OCI-M2 (cell line): Measurements from ENCODE around the gene NUMB.

Source experiments
- DNase-seq: peaks from one replicate; lab custom pipeline; 2025; ENCODE audit not compliant: unreplicated experiment; lab: John Stamatoyannopoulos, UW

NUMB gene

GRCh38 chr14:73465823-73466532 lies 7.6 kb upstream of the NUMB start:
- DNase-seq, result no peak

DNA sequence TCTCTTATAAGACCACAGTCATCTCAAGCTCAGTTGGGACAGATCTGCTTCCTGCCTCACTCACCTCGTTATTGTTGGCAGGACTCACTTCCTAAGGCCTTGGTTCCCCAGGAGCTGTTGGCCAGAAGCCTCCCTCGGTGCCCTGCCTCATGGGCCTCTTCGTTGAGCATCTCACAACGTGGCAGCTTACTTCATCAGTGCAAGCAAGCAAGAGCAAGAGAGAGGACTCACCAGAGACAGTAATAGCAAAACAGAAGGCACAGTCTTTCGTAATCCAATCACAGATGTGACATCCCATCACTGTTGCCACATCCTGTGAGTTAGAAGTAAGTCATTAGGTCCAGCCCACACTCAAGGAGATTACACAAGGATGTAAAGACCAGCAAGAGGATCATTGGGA lies 5.1 kb upstream of the NUMB start:
- no peak for DNase-seq

DNA sequence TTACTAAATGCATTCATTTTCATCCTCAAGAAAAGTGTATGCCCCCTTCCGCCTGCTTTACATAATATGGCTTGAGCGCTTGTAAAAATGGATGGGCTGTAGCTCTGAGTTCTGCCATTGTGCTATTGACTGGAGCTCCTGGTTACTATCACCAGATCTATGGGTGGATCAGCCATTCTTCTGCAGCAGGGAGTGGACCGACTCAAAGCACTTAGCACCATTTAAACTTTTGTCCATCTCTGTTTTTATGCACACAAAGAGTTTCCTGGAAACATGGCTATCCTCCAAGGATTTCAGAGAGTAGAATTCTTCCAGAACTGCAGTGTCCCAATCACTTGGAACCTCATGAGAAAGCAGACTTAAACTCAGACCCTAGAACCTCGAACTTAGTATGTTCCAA lies 4.5 kb upstream of the NUMB start:
- DNase-seq, result no peak

- DNase-seq, result no peak
Measured at GRCh38 chr14:73462048-73462715, 3.8 kb upstream of the NUMB start.

- DNase-seq, result no peak
Measured at GRCh38 chr14:73461478-73462047, 3.2 kb upstream of the NUMB start.

GRCh38 chr14:73460691-73461127 lies 2.4 kb upstream of the NUMB start:
- DNase-seq, result no peak

DNA sequence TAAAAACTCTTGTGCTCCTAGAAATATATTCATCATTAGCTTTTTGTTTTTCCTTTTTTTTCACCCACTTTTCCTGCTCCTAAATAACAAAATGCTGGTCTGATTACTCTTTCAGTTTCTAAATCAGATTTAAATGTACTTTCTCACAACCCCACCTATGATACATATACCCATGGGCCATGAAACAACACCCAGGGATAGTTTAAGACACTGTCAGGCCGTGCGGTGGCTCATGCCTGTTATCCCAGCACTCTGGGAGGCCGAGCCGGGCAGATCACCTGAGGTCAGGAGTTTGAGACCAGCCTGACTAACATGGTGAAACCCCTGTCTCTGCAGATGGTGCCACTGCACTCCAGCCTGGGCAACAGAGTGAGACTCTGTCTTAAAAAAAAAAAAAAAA lies 1.6 kb upstream of the NUMB start:
- DNase-seq, result no peak

DNA sequence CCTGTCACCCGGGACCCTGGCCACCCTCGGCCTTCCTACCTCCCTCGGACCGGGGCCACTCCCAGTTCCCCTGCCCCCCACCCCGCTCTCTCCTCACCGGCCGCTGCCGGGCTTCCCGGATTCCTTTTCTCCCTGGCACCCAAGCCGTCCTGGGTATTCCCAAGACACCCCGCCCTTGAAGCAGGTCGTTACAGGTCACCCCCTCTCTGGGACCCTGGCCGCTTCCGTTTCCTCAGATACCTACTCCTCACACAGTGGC lies 493 bp downstream of the NUMB start:
- DNase-seq, result no peak

DNA sequence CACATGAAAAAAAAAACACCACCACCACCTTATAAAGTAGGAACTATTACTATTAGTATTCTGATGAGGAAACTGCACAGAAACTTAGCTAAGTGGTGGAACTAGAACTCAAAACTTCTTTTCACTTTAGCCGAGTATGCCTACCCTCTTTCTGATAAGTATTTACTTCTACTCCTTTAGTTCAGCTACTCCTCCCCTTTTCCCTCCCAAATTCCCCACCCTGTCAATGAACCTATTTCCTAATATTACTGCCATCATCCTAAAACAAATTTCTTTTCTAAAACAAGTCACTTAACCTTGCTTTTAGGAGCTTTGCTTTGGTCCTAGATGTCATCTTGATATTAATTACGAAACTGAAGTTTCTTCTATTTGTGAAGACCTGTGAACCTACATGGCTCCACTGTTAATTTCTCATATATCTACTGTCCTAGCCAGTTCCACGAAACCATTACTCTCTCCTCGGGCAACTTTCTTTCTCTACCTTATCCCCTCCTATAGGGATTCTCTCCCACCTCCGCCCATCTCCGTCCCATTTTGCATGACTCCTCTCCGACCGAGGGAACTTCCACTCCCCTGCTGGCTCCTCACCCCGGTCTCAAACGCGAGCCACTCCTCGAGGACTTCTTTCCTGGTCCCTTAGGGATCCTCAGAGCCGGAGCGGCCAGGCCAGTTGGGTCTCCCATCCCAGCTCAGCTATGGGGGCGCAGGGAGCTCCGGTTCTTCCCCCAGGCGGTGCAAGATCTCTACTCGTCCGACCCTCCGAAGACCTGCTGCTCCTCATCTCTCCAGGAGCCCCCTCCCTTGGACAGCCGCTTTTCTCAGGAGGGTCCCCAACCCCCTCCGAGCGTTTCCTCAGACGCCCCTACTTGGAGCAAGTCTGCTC lies 1.1 kb downstream of the NUMB start:
- DNase-seq, result no peak

GRCh38 chr14:73455294-73455693 lies 3.1 kb downstream of the NUMB start:
- no peak for DNase-seq

DNA sequence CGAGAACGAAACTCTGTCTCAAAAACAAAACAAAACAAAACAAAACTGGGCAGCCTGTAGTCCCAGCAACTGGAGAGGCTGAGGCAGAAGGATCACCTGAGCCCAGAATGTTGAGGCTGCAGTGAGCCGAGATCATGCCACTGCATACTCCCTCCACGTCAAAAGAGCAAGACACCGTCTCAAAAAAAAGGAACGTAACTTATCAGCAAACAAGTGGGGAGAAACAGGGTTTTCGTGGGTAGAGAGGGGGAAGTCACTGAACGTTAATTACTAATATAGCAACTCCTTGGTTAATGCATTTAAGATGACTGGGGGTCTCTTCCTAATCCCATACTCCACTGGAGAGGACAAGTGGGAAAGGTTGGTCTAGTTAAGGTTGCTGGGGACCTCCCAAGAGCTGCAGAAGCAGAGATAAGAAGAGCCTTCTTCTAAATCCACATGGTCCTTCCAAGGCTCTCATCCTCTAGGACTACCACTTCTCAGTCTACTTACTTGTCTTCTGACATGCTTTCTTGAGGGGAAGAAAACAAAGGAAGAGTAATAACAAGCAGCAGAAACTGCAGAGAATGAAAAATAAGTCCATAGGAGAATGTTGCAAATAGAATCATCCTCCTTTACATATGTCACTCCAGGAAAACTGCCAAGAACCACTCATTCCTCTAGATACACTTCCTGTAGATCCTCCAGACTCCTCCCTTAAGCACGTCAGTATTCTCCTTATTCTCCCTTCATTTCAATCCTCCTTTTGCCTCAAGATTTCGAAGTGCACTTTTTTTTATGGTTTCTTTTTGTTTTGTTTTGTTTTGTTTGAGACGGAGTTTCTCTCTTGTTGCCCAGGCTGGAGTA lies 5.8 kb downstream of the NUMB start:
- DNase-seq, result no peak

- no peak for DNase-seq
Measured at GRCh38 chr14:73443758-73444157, 14.6 kb downstream of the NUMB start.

DNA sequence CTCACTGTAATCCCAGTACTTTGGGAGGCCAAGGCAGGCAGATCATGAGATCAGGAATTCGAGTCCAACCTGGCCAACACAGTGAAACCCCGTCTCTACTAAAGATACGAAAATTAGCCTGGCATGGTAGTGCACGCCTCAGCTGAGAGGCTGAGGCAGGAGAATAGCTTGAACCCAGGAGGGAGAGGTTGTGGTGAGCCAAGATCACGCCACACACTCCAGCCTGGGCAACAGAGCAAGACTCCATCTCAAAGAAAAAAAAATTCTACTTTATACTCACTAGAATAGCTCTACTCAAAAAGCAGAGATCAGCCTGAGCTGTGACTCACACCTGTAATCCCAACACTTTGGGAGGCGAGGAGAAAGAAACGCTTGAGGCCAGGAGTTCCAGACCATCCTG lies 17.1 kb downstream of the NUMB start:
- DNase-seq, result no peak

DNA sequence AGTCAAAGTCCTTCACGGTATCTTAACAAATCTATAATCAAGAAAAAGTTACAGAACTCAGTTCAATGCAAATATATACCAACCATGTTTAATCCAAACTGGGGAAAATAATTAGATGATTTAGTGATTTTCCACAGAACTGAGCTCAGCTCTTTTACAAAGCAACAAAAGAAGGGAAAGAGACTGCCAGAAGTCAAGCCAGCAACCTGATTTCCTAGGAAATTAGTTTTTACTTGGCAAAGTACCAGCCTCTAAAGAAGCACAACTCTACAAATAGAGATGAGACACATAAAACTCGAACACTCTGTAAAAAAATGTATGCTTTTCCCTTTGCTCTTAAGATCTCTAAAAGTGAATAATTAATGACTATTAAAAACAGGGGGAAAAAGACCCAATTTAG lies 19.4 kb downstream of the NUMB start:
- no peak for DNase-seq

- no peak for DNase-seq
Measured at GRCh38 chr14:73437206-73437605, 21.1 kb downstream of the NUMB start.

DNA sequence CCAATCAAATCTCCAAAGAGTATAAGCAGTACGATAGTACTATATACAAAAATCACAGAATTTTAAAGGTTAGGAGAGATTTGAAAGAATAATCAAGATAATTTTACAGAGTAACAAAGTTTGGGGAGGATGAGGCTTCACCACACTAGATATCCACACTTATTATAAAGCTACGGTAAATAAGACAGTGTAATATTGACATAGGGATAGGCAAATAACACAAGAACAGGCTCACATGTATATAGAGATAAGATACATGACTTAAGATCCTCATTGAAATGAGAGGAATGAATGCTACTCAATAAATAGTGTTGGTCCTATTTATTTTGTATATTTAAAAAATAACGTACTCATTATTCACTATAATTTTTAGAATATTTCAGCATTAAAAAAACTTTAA lies 26.2 kb downstream of the NUMB start:
- DNase-seq, result no peak

- no peak for DNase-seq
Measured at GRCh38 chr14:73428353-73428824, 30.0 kb downstream of the NUMB start.

- no peak for DNase-seq
Measured at GRCh38 chr14:73427516-73428264, 30.7 kb downstream of the NUMB start.

DNA sequence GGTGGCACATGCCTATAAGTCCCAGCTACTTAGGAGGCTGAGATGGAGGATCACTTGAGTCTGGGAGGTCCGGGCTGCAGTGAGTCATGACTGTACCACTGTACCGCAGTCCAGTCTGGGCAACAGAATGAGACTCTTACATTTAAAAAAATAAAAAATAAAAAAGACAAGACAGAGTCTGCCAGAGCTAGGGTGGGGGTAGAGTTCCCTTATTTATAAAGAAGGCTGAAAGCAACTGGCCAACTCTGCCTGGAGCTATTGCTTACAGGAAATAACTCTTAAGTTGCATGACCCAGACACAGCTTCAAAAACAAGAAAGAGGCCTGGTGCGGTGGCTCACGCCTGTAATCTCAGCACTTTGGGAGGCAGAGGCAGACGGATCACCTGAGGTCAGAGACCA lies 31.5 kb downstream of the NUMB start:
- DNase-seq, result no peak

DNA sequence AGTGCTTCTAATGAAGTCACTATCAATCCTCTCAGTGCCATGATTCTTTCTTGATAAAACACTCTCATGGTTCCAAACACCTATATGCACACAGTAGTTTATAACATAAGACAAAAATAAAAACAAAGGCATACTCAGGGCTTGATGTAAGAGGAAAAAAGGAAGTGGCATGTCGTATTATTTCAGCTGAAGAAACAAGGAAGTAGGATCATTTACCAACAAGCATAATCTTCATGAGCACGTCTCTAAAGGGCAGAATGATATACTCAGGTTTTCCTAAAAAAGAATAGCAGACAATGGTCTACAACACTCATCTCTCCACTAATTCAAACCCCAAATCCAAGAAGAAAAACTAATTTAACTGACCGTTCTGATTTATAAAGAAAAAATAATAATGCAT lies 33.9 kb downstream of the NUMB start:
- DNase-seq, result no peak
